A673 (cell line): ENCODE data around the gene POTEI.
"Not testable (repeated sequence)": the region's sequence is repeated elsewhere in the genome, so short reads cannot be mapped to it uniquely, and the experiment has no call there.

ENCODE experiments used
- CTCF ChIP-seq: fragments of 300-800, 200-600 bp; sonication (generic); conservative IDR thresholded peaks from 2 replicates; pipeline ENCODE4 v1.5.1; 2017; ENCODE audit warnings: low read depth, mild to moderate bottlenecking, antibody characterized with exemption, low read length, moderate library complexity, mixed read lengths
- EZH2 ChIP-seq: fragments of 200-600 bp; sonication (generic); IDR thresholded peaks from 2 replicates; pipeline ENCODE4 v1.6.1; 2017; ENCODE audit warnings: borderline replicate concordance, low read depth, mild to moderate bottlenecking, mixed read lengths, antibody characterized with exemption, low read length; ENCODE audit not compliant: poor library complexity, severe bottlenecking

- TF ChIP-seq CTCF, EZH2: not testable (repeated sequence)
Measured at GRCh38 chr2:130451278-130451677, 57.9 kb downstream of the POTEI start.
